Stimulated activated CD8-positive, alpha-beta memory T cell treated with anti-CD3 and anti-CD28 coated beads, Interleukin-12 subunit alpha, Interleukin-12 subunit beta, amount 100 ng/mL, for 1 hour (primary cell): Measurements from ENCODE around the gene ACTR1A.
"Not testable (repeated sequence)": the region's sequence is repeated elsewhere in the genome, so short reads cannot be mapped to it uniquely, and the experiment has no call there.

Experiments used
- DNase-seq: peaks from one replicate; pipeline ENCODE4 v3.0.0-alpha.2; 2020; ENCODE audit warnings: low read depth

Gene ACTR1A

DNA sequence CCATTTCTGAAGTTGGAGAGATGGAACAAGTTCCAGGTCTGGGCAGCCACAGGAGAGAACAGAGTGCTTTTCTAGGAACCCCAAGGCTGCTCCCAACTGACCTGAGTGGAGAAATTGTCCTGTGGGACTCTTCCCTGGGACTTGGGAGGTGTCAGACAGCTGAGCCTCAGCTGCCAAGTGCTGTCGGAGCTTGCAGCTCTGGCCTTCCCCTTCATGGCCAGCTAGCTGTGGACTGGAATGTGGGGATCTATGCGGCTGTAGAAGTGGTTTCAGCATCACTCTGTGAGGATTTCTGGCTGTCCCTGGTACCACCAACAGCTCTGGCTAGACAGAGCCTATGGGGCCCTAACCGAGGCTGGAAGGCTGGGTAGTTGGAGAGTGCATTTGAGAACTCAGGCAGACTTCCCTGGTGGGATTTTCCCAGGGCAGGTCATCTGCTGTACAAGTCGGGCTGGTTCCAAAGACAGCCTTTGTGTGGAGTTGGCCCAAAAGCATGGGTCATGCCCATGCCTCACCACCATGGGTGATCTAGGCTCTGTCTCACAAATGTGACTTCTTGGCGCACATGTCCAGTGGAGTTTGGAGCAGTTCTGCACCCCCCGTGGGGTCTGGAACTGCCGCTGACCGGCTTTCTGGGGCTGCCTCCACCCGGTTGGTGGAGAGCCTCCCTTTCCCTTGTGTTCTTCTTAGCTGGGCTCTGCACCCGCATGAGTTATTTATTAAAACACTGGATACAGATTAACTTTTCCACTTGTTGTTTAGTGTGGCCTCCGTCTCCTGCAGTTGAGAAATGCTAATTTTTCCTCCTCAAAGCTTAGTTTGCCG lies 12.2 kb upstream of the ACTR1A start:
- DNase-seq, result no peak

DNA sequence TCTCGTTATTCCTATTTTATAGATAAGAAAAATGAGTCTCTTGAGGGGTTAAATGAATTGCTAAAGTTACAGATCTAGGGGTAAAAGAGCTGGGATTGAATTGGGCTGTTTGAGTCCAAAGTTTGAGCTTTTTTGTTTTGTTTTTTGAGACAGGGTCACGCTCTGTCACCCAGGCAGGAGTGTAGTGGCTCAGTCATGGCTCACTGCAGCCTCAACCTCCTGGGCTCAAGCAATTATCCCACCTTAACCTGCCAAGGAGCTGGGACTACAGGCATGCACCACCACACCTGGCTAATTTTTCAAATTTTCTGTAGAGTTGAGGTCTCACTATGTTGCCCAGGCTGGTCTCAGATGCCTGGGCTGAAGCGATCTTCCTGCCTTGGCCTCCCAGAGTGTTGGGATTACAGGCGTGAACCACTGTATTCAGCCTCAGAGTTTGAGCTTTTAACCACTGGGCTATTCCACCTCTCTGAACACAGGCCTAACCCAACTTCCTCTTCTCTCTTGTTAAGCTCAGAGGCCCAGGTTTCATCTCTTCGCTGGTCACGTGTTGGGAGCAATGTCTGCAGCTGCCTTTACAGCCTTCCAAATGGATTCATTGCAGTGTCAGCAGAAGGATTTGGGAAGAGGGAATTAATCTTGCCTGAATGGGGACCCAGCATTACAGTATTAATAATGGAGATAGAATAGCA lies 9.2 kb upstream of the ACTR1A start:
- DNase-seq, result no peak

DNA sequence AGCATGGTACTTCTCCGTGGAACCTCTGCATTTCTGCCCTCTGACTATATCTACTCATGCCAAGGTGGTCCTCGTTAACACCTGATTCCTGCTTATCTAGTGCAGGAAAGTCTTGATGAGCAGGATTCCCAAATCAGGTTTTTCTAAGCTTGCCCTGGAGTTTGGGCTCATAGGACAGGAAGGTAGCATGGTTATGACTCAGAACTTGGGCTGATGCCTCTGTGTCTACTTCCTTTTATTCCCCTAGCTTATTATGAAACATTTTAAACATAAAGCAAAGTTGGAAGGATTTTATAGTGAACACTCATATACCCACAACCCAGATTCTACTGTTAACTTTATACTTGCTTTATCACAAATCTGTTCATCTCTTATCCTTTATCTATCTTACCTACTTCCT lies 6.9 kb upstream of the ACTR1A start:
- no peak for DNase-seq

DNA sequence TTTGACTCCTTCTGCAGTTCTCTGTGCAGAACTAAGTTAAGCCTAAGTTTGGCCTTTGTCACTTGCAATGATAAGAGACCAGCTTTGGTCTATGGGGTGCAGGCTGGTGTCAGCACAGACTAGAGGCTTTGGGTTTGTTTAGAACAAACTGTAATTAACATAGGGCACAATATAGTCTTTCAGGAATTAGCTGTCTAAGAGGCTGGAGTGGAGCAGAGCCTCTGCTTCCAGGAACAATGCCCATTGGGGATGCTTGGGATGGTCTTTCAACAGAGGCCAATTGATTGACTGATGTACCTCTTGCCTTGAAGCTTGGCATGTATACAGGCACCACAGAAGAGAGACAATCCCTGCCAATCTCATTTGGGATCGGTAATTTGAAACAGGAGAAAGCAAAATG lies 6.0 kb upstream of the ACTR1A start:
- DNase-seq, result no peak

DNA sequence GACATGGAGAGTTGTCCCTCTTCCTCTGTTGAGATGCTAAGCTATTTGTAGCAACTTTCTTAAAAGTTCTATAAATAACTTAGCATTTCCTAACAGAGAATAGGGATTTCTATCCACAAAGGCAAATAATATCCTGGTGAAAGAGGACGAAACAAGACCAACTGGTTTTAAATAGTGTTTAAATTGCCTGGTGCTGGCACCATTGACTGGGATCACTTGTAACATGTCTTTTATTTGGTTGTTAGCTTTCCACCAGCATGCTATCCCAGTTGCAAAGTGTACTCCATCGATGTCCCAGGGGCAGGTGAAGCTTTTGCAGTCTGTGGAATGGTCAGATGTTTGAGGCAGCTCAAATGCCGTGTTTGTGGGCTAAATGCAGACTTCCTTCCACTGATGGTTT lies 5.0 kb upstream of the ACTR1A start:
- no peak for DNase-seq

DNA sequence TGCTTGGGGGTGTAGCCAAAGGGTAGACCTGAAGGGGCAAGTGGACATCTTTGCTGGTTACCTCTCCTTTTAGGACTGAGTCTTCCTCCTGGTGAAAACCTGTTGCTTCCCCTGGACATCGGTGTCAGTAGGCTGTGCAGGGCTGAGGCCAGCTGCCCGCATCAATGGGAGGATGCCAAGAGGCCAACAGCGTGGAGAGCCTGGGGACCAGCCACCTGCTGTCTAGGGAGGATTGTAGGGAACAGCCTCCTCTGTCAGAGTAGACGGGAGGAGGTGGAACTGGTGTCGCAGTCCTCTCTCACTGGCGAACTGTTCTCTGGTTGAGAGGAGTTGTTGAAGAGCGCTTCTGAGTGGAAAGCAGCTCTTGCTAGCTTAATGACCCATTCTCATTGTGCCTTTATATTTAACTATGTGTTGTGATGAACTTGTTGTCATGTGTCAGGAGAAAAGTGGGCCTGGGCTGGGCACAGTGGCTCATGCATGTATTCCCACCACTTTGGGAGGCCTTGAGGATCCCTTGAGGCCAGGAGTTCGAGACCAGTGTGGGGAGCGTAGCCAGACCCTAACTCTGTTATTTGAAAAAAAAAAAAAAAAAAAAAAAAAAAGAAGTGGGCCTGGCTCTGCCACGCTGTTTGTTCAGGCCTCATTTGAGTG lies 3.1 kb upstream of the ACTR1A start:
- DNase-seq, result no peak

DNA sequence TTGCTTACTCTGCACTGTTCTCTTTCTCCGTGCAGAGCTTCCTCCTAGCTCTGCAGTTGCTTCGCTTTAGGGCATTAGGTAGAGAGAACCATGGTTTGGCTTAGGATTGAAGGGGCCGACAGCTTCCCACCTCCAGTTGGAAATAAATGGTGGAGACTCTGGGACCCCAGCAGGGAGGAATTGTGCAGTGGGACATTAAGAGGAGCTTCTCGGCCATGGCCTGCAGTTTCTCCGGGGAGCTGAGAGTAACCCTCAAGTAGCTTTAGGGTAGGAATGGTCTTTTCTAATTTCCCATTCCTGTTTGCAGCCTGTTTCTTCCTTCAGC lies 2.4 kb upstream of the ACTR1A start:
- no peak for DNase-seq

DNA sequence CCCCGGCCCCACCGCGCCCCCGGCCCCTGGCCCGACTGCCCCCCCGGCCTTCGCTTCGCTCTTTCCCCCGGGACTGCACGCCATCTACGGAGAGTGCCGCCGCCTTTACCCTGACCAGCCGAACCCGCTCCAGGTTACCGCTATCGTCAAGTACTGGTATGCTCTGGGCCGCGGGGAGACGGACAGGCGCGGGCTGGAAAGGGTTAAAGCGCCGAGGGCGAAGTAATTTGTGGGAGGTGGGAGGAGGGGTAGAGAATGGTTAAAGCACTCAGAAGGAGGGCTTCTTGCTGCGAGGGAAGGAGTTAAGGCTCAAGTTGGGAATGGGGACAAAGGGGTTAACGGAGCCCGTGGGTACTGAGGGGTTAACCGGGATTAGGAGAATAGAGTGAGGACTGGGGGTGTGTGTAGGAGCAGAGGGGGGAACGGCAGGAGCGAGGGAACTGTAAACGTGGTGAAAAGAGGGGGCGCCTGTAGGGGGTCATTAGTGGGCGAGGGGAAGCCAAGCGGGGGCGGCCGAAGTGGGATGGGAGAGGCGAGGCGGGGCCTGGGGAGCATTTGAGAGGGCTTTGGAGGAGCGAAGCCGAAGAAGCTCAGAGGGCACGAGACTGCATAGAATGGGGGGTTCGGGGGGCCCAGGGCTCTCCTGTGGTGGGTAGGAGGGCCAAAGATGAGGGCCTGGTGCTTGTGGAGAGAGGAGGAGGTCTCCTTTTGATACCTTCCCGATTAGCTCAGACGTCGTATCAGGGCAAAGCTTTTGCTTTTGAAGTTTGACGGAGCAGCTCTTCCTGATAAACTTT lies 1.9 kb upstream of the ACTR1A start:
- no peak for DNase-seq

DNA sequence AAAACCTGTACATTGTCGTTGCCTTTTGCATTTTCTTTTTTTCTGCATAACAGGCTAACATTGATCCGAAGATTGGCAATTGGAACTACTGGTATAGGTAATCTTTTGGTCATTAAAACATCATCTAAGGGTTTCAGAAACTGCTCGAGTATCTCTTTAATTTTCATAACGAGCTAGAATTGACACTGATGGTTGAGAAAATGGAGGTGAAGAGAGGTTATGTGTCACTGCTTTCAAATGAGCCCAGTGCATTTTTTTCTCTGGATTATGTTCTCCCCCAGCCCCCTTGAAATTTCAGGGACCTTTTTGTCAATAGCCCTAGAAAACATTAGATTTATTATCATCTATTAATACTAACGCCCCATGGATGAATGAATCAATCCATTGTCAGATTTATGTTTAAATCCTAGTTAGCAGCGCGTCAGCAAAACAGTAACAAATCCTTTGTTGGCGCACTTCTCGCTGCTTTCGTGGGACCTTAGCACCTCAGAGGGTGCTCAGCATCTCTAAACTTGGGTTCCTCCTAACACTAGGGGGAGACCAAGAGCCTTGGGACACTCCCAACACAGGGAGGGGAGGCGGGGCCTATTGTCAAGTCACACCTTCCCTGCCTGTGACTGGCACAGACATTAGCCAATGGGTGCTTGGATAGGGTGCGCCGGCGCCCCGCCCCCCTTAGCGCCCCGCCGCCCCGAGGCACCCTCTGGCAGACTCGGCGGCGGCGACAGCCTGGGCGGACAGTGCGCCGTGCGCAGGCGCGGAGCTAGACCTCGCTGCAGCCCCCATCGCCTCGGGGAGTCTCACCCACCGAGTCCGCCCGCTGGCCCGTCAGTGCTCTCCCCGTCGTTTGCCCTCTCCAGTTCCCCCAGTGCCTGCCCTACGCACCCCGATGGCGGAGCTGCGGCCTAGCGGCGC lies 1.0 kb upstream of the ACTR1A start, which contains the start of gene SUFU:
SUFU (plus strand) TSS at position 709 of the 915 bp plus-strand sequence; CDS start at position 890, 181 bp downstream.
- peak; percentile 98 for DNase-seq

DNA sequence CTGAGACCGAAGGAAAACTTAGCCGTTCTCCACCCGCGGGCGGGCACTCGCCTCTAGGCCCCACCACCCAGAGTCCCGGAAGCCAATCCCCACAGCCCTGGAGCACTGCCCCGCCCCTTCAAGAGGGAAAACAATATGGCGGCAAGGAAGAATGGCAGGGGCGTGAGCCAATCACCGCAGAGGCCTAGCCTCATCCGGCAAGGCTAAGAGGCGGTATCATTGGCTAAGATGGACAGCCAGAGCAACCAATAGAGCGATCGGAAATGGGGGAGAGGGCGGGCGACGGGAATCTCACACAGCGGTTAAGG lies 529 bp downstream of the ACTR1A start:
- DNase-seq, result peak; percentile 95

DNA sequence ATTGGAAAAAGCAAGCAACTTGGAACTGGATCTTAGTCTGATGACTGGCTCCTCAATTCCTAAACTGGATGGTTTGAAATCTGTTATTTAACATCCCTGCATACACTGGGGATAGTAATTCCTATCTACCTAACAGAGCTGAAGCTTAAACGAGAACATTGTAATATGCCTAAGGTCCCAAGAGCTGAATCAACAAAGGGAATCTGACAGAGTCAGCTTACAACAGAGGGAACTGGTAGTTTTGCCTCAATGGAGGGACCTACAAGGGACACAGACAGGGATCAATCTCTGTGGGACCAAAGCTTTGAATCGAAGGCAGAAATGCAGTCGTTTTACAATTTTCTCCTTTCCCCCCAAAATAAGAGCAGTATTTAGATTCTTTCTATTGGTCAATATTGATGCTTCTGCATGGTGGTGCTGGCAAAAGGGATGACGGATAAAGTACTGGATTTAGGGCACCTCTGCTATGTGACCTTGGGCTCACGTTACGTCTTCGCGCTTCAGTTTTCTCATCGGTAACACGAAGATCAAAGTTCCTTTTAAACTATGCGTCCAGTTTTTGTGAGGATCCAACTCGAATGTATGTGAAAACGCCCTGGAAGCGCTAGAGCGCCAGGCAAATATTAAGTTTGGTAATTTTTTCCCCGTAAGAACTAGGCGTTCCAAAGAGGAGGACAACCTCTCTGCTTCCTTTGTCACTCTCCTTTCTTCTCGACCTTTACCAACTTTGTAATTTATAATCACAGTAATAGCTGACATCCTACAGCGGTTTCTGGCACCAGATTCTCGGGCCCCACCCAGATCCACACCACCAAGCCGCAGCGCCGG lies 1.1 kb downstream of the ACTR1A start:
- no peak for DNase-seq

DNA sequence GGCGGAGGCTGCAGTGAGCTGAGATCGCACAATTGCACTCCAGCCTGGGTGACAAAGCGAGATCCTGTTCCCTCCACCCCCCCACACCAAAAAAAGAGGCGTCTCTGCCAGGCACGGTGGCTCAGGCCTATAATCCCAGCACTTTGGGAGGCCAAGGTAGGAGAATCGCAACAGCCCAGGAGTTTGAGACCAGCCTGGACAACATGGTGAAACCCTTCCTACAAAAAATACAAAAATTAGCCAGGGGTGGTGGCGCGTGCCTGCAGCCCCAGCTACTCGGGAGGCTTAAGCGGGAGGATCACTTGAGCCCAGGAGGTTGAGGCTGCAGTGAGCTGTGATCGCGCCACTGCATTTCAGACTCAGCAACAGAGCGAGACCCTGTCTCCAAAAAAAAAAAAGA lies 1.8 kb downstream of the ACTR1A start:
- not testable (repeated sequence) for DNase-seq

DNA sequence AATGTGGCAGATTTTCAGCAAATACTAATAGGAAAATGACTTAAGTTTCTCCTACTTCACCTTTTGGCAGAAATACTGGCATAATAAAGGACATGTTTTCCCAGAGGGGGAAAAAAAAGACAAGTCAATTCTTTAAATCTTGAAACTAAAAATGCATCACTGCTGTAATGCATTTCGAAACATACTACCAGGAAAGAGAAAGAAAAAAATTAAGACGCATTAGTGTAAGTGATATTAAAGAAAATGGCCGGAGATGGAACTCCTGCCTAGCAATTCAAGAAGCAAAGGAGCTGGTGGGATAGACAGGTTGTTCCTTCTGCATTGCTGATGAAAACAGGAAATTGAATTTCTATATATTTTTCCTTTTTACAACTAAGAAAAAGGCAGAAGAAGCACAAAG lies 3.2 kb downstream of the ACTR1A start:
- no peak for DNase-seq

DNA sequence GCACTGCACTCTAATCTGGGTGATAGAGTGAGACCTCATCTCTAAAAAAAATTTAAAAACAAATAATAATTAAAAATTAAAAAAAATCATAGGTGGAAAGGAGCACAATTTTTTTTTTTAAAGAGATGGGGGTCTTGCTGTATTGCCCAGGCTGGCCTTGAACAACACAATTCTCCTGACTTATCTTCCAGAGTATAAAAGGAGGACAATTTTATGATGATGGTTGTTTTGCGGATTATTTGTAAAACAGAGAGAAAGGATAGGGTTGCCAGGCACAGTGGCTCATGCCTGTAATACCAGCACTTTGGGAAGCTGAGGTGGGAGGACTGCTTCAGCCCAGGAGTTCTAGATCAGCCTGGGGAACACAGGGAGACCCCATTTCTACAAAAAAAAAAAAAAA lies 5.0 kb downstream of the ACTR1A start:
- DNase-seq, result no peak

DNA sequence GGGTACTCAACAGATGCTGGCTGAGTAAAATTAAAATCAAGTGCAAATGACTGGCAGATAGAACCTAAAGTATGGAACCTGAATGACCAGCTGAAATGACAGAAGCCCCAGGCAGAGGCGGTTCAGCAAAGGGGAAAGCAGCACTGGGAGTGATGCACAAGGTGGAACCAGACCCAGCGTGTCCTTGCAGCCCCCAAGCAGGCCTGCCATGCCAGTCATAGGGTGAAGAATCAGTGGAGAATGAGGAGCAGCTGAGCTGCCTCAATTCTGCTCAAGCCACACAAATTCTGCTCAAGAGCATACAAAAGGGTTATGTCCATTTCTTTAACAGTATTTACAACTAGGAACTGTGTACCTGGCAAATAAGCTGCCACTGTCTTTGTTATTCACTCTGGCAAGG lies 8.7 kb downstream of the ACTR1A start:
- DNase-seq, result no peak

DNA sequence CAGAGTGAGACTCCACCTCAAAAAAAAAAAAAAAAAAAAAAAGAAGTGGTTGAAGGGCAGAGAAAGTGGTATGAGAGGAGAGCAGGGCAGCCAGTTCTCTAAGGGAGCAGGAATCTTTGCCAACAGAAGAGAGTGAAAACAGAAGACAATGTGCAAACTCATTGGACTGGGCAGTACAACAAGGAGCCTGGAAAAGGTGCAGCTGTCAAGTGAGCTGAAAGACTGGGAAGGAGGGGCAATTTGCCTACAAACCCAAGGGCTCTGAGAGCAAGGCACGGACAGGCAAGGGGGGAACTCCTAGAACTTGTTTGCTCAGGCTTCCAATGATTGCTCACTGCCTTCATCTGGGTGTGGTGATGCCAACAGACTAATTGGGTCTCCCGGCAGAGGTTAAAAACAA lies 9.5 kb downstream of the ACTR1A start:
- no peak for DNase-seq

DNA sequence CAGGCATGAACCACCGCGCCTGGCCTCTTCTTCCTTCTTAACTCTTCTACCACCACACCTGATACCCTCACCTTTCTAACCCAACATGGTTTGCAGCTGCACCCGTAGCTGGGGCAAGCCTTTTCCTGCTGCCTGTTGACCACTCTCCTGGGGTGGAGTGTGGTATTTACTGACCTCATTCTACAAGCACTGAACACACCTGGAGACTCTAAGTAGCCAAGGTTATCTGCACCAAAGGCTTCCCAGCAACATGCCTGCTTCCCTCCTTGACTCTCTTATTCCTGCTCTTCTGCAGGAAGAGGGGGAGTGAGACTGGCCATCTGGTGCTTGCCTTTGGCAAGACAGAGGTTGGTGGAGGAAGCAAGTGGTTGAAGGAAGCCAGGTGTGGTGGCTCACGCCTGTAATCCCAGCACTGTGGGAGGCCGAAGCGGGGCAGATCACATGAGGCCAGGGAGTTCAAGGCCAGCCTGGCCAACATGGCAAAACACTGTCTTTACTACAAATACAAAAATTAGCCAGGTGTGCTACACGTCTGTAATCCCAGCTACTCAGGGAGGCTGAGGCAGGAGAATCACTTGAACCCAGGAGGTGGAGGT lies 10.1 kb downstream of the ACTR1A start:
- DNase-seq, result no peak

DNA sequence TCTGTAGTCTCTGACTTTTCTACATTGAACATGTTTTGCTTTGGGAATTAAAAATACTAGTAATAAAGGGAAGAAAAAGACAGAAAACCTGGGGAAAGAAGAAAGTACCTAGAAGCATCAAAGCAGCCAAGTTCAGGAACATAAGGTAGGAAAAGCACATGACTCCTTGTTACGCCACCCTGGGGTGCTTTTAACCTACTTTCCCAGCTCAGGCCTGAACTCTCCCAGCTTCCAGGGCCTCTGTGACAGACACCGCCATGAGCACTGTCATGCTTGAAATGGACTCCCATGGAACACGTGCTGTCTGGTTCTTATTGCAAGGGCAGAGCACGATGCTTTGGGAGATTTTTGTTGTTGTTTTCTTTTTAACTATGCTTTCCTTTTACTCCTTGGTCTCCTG lies 11.4 kb downstream of the ACTR1A start:
- DNase-seq, result no peak

DNA sequence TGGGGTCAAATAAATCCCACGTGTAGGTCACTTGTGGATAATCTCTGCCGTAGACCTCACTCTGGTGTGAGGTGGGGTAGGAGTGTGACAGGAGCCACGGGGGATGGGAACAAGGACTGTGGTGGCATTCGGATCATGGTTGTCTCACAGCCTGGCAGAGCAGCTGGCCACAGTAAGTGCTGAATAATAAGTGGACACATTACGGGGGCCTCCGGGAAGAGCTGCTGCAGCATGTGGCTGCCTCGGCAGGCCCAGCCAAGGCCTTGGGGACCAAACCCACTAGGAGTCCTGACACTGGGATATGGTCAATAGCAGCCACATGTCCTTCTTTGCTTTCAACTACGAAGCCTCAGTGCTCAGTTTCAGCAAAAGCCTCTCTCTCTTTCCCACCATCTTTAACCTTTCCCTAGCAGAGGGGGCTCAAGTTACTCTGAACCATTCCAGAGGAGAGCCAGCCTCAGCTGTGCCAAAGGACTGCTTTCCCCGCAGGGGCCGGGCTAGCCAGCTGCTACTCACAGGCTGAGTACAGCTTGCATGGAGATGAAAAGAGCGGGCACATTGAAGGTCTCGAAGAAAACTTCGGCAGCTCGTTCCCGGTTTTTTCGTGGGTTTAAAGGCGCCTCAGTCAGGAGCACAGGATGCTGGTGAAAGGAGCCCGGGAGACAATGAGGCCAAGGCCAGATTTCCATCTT lies 17.3 kb downstream of the ACTR1A start:
- no peak for DNase-seq

DNA sequence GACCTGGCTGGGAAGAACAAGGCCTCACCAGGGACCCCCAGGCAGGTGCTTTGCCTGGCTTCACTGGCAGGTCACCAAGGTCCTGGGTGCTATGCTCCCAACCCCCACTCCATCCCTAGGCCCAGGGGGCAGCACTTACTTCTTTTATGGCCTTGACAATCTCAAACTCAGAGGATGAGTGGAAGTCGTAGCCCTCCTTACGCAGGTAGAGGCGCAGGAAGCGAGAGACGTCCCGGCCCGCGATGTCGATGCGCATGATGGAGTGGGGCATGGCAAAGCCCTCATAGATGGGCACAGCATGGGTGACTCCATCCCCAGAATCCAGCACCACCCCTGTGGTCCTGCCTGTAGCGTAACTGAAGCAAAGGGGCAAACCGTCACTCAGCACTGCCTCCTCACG lies 18.5 kb downstream of the ACTR1A start:
- DNase-seq, result no peak
